ENCODE results near the gene ALX3.

Gene ALX3

DNA sequence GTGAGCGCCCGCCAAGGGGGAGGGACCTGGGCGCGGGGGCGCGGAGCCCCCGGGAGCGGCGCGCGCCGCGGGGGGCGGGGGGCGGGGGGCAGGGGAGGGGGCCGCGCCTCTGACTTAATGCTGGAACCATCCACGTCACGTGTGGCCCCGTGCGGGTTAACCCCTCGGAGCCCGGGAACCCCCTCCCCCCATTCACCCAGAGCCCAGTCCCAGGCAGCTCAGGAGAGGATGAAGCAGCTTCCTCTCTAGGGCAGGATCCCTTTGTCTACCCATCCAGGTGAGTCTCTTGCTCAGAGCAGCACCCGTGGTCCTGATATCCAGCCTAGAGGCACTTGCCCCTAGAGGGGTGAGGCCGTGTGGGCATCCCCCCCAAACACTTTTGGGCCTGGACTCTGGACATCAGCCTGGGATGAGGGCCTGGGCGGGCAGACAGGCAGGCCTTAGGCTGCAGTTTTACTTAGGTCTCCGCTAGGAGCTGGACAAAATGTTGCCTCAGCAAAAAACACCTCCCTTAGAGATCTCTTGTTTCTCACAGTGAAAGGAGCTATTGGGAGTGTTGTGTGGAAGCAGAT is at the start of gene ALX3:
ALX3 (minus strand) TSS at position 2 of the 572 bp plus-strand sequence. CDS start 60 bp downstream, outside the sequence.
- DNase-seq: peak; percentile 42

DNA sequence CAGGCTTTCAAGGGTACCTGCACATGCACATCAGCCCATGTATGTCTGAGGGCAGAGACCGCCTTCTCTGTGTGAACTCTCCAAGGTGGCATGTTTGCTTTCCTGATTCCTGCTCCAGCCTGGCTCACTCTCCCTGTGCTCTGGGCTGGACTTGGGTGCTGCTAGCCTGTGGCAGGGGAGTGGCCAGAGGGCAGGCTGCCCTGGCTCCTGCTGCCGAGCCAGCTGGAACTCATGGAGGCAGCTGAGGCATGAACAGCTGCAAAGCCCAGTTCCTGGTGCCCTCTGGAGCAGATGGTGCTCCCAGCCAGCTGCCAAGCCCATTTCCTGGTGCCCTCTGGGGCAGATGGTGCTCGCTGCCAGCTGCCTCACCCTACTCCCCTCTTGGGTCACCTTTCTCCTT is 49.4 kb upstream of the ALX3 start:
- DNase-seq: no peak

GRCh38 chr1:110118636-110119396 is 48.3 kb upstream of the ALX3 start:
- DNase-seq: no peak

DNA sequence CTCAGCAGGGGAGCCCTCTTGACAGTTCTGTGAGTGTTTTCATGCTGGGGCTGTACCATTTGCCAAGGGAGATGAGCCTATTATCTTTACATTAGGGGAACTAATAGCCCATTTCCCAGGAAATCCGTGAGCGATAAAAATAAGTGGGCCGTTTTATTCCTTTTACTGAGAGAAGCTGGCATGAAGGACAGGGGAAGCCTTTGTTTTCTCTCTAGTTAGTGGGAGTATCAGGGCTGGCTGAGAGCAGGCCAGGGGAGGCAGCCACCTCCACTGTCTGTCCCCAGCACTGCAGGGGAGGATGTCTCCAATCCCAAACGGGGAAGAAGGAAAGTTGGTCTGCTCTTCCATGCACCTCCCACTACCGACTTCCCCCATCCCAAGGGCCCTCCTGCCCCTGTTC is 44.3 kb upstream of the ALX3 start:
- DNase-seq: no peak

GRCh38 chr1:110114173-110114572 is 43.7 kb upstream of the ALX3 start:
- no peak for DNase-seq

DNA sequence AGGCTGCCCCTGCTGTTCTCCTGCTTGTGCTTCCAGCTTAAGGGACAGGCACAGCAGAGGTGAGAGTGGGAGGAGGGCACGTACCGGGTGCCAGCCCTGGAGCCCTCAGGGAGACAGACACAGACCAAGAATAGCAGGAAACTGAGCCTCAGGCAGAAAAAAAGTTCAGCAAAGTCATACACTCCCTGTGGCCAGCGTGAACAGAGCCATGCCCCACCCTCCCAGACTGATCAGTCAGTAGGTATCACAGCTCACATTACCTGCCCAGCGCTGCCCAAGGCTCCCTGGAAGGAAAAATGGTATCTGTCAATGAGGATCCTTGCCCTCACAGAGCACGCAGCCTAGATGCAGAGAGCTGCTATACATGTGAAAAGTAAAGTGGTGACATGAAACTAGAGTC is 43.1 kb upstream of the ALX3 start:
- DNase-seq: no peak

DNA sequence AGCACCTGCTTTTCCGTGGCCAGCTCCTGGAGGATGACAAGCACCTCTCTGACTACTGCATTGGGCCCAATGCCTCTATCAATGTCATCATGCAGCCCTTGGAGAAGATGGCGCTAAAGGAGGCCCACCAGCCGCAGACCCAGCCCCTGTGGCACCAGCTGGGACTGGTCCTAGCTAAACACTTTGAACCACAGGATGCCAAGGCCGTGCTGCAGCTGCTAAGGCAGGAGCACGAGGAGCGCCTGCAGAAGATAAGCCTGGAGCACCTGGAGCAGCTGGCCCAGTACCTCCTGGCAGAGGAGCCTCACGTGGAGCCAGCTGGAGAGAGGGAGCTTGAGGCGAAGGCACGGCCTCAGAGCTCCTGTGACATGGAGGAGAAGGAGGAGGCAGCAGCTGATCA is 42.2 kb upstream of the ALX3 start:
- DNase-seq: no peak

DNA sequence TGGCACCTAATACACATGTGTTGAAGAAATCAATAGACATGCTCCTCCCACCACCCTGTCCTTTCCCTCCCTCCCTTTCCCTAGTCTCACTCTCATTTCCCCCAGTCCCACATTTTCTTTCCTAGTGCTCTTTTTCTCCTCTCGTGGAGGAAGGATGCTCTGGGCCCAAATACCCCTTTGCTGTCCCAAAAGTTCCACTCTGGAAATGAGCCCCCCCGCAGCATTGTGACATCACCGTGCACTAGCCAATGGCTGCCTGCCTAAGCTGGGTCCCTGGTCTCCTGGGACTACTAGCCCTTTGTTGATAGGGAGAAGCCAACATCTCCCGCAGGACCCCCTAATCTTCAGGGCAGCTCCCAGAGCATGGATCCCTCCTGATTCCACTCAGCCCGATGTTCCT is 41.7 kb upstream of the ALX3 start, which contains the start of gene UBL4B:
UBL4B (plus strand) TSS at position 301 of the 400 bp plus-strand sequence; CDS start at position 393, 92 bp downstream.
- DNase-seq: no peak

DNA sequence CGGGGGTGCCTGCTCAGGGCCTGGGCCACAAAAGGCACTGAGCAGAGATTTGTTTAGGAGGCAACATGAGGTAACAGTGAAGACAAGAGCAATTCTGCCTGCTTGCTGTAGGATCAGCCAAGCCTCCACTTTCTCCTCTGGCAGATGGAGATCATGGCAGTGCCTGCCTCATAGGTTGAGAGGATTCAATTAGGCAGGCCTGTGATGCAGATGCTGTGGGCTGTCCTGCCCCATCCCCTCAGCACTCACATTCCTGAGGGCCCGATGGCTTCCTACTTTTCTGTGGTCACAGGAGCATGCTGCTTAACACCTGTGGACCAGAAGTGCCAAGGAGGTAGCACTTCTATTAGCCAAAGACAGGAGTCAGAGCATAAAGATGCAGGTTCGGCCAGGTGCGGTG is 40.6 kb upstream of the ALX3 start:
- DNase-seq: no peak

DNA sequence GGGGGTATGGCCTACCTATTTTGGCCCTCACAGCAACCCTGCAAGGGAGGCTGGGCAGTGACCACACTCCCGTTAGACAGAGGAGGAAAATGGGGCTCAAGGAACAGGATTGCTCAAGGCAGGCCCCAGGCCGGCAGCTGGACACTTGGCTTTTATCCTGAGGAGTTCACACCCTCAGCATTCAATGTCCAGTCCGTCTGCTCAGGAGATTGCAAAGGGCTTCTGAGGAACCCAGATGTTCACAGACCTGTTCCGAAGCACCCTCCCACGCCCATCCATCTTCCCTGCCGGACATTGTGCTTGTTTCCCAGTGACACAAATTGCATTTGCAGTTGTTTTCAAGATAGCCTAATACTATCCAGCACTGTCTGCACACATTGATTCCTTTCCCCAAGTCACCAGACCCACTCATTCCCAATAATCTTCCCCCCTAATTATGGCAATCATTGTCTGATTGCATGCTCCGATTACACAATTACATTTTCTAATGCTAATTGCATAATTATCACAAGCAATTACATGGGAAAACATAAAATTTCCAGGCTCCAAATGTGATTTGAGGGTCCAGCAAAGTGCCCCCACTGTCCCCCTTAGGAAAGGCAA is 37.5 kb upstream of the ALX3 start:
- DNase-seq: no peak

DNA sequence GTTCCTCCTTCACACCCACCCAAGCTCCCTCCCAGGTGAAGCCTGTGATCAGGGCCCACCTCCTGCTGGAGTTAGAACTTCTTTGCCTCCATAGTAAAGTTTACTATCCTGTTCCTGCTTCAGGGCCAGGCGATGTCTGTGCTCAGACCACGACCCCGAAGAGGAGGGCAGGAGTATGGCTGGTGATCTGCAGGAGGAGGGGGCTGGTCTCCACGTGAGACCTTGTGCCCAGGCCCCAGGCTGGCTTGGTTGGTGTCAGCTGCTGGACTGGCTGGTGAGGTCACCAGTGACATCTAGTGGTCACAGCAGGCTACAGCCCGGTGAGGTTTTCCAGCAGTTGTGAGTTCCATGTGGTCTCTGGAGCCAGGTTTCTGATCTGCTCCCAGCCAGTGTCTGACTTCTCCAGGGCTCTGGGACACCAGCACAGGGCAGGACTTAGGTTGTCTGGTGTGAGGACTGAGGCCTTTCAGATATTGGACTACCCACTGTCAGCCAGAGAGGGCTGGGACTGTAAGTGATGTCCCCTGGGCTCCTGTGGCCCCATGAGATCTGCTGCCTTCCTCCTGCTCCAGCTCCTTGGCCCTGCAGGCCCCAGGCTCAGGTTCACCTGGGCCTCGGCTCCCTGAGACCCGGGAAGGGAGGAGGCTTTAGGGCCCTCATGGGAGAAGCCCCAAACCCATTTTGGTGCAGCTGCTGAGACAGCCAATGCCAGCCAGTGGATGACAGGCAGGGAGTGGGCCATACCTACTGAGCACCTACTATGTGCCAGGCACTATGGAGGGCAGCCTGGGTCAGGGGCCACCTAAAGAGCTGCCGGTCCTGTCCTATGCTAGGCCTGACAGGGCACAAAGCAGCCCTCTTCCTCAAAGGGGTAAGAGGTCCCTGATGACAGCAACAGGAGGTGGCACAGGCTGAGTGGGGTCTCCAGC is 35.8 kb upstream of the ALX3 start:
- DNase-seq: peak; percentile 63

DNA sequence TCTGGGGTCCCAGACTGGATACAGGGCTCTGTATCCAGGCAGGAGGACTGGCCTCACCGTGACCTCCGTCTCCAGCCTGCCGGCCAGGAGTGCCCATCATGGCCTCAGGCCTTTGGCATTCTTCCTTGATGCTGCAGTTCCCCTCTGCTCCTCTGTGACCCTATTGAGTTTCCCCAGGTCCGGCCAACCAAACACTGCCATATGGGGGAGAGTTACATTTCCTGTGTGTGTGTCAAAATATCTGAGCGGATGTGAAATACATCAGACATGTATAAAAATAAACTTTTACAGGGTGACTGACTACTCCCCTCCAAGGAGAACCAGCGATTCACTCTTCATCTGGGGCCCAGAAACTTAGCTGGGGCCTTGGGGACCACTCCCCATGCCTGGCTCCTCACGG is 31.6 kb upstream of the ALX3 start:
- DNase-seq: no peak

DNA sequence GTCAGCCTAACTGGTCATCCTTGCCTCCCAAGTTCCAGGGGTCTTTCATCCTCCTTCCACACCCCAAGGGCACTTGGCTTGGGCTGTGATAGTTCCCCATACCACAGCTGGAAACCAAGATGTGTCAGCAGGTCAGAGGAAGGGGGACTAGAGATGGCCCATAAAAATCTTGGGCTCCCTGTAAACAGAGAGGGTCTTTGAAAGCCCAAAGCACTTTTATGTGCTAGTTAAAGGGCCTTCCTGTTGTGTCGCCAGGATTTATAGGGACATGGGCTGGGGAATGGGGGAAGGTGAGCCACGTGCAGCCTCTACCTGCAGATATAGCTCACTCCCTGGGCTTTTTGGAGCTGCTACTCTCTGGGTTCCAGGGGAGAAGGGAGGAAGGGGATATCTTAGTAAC is 29.9 kb upstream of the ALX3 start:
- DNase-seq: no peak

DNA sequence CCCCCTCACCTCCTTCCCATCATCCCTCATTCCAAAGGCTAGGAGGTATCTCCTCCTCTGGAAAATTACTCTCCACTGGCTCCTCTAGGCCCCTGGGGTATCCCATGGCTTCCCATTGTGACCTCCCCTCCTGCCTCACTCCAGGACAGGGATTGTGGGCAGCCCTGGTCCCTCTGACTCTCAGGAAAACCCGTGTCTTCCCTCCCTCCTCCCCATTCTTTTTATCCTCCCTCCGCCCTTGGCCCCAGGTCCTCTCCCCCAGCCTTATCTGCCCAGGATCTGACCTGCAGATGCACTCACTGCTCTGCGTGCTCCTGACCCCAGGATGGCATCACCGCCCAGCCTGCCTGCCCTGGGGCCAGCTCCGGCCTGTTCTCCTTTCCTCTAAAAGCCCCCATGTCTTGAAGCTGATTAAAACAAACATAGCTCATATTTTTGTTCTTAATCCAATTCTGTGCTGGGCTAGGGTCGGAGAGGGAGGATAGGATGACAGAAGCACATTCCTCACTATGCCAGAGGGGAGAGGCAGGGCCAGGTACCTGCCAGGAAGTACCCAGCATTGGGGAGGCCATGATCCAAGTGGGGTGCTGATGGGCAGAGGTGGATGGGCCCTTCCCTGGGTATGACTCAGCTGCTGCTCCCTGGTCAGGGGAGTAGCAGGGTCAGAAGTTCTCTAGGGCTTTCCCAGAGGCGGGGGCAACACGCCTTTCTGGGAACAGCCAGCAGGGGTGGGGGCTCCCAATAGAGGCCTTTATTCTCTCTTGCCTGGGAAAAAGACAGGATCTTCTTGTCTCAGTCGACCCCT is 28.0 kb upstream of the ALX3 start:
- DNase-seq: no peak

- DNase-seq: no peak
These were observed 27.2 kb upstream of the ALX3 start for GRCh38 chr1:110097507-110098221.

GRCh38 chr1:110094931-110095654 is 24.6 kb upstream of the ALX3 start:
- DNase-seq: no peak

DNA sequence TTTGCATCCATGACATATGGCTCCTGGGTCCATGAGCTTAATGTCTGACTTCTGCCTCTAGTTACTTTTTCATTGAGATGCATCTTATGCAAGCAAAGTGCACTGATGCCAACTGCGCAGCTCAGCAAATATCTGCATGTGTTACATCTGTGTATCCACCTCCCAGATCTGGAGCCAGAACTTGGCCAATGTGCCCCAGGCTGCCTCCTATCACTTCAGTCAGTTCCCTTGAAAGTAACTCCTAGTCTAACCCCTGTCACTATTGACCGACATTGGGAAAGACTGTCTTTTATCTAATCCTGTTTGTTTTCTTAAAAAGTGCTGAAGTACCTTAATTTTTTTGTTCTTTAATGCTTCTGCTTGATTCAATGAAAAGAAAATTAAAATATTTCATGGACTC is 22.5 kb upstream of the ALX3 start:
- no peak for DNase-seq

DNA sequence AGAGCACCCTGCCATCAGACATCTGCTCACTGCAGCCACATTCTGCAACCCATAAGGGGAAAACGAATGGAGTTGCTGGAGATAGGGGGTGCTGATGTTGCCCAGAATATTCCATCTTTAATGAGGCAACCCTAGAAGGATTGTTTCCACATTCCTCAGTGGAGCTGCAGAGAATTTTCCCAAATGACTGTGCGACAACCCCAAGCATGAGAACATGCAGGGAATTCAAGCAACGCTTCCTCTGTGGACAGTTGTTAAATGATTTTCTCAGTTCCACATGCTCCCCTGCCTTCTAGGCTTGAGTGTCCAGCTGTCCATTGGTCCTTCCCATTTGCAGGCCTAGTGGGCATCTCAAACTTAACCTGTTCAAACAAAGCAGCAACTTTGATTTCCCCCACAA is 21.3 kb upstream of the ALX3 start:
- no peak for DNase-seq

DNA sequence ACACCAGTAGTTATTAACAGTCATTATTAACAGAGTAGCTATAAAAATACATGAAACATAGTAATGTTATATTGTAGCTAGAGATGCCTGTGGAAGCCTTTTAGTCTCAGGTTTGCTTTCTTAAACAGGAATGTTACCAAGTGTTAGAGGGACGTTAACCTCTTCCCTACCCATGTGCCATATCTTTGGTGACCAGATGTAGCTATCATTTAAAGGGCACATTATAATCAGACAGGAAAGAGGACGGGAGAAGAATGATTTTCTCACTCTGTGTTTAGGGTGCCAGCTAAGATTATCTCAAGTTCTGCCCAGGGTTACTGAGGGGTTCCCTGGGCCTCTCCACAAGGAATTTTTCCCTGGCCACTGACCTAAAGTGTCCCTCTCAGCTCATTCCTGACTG is 20.9 kb upstream of the ALX3 start:
- DNase-seq: no peak

DNA sequence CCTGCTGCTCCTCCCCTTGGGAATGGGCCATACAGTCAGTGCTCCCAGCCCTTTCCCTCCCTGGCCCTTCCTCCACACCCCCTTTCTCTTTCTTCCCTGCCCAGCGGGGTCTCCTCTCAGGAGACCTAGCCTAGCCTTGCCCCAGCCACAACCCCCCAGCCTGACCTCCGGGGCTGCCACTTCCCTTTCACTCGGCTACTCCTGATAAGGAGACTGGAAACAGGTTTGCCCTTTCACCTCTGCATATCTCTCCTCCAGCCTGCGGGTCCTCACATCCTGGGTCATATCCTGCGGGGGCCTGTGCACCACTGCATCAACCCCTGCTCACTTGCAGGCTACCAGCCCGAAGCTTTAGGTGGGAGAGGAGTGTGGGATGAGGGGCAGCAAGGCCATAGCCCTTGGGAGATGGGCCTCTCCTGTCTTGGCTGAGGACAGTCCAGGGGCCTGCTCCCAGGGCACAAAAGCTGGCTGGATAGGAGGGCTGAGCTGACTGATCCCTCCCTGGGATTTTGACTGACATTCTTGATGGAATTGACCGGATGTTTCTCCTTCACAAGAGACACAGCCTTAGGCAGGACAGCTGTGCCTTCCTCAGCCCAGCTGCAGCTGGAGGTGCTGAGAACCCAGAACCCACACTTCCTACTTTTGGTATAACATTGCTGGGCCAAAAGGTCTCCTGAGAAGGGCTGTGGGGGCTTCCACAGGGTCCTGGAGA is 19.2 kb upstream of the ALX3 start:
- DNase-seq: no peak

Data from NCI-H1436 (cell line).